Activated CD8-positive, alpha-beta memory T cell treated with anti-CD3 and anti-CD28 coated beads for 24 hours (primary cell): ENCODE data around the gene TIMP2.
"Not testable (repeated sequence)": the region's sequence is repeated elsewhere in the genome, so short reads cannot be mapped to it uniquely, and the experiment has no call there.

Experiments used
- DNase-seq: peaks from one replicate; pipeline ENCODE4 v3.0.0-alpha.2; 2020

The TIMP2 gene

GRCh38 chr17:78885956-78886355 is 39.2 kb downstream of the TIMP2 start:
- DNase-seq = no peak

GRCh38 chr17:78884876-78885667 is 40.1 kb downstream of the TIMP2 start:
- no peak for DNase-seq

GRCh38 chr17:78884148-78884825 is 40.9 kb downstream of the TIMP2 start:
- no peak for DNase-seq

GRCh38 chr17:78883533-78884131 is 41.6 kb downstream of the TIMP2 start:
- no peak for DNase-seq

- no peak for DNase-seq
Observed at GRCh38 chr17:78883089-78883532, 42.1 kb downstream of the TIMP2 start.

- no peak for DNase-seq
Observed at GRCh38 chr17:78882540-78883088, 42.6 kb downstream of the TIMP2 start.

- DNase-seq = no peak
Observed at GRCh38 chr17:78879635-78880186, 45.5 kb downstream of the TIMP2 start.

- no peak for DNase-seq
Observed at GRCh38 chr17:78878871-78879527, 46.2 kb downstream of the TIMP2 start.

- DNase-seq = no peak
Observed at GRCh38 chr17:78878261-78878660, 46.9 kb downstream of the TIMP2 start.

- not testable (repeated sequence) for DNase-seq
Observed at GRCh38 chr17:78876954-78877517, 48.2 kb downstream of the TIMP2 start.

GRCh38 chr17:78876094-78876597 is 49.0 kb downstream of the TIMP2 start:
- no peak for DNase-seq

GRCh38 chr17:78875363-78876093 is 49.7 kb downstream of the TIMP2 start:
- DNase-seq = no peak

- no peak for DNase-seq
Observed at GRCh38 chr17:78873519-78874340, 51.5 kb downstream of the TIMP2 start.

GRCh38 chr17:78872486-78872885 is 52.7 kb downstream of the TIMP2 start:
- DNase-seq = no peak

- DNase-seq = no peak
Observed at GRCh38 chr17:78870621-78871020, 54.6 kb downstream of the TIMP2 start.

GRCh38 chr17:78868391-78868790 is 56.8 kb downstream of the TIMP2 start:
- DNase-seq = no peak

GRCh38 chr17:78867046-78867445 is 58.1 kb downstream of the TIMP2 start:
- not testable (repeated sequence) for DNase-seq

GRCh38 chr17:78865682-78866390 is 59.4 kb downstream of the TIMP2 start:
- DNase-seq = peak; percentile 89

GRCh38 chr17:78864117-78864516 is 61.1 kb downstream of the TIMP2 start:
- no peak for DNase-seq
